ENCODE data around the gene DPYD. TPM values are rescaled to one million over a fixed set of nuclear protein-coding genes. Genes with fewer than 3 reads are reported as not detected.

DPYD gene
- polyA plus RNA-seq, 12 donors = 6.4 to 16.0 (median 9.2) TPM; not detected in 1

DNA sequence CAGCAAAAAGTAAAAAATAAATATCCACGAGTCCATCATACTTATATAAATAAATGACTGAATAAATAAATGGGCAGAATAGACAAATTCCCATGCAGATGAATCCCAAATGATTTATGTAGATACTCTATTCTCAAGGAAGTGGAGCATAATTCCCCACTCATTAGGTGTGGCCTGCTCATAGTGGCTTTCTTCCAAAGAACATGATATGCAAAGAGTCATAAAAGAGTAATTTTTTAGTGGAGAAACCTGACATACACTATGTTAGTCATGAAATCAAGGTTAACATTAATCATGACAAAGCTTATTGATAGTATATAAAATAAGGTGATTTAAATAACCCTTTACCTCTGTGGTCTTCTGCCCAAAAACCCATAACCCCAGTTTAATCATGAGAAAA lies 298.9 kb downstream of the DPYD start:
- DNase-seq = no peak

DNA sequence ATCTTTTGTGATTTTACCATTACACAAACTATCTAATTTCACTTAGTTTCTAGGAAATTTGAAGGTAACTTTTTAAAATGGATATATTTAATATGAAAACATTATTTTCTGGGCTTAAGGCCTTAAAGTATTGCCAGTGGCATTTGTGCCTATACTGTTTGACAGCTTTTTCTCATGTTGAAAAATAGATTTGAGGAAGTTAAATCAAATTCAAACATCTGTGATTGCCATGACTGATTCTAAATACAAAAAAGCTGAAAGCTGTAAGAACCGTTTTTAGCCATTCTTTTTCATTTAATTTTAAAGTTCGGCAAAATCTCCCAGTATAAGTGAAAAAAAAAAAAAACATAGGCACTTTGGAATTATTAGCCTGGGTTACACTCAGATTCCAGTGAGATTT lies 301.1 kb downstream of the DPYD start:
- no peak for DNase-seq

DNA sequence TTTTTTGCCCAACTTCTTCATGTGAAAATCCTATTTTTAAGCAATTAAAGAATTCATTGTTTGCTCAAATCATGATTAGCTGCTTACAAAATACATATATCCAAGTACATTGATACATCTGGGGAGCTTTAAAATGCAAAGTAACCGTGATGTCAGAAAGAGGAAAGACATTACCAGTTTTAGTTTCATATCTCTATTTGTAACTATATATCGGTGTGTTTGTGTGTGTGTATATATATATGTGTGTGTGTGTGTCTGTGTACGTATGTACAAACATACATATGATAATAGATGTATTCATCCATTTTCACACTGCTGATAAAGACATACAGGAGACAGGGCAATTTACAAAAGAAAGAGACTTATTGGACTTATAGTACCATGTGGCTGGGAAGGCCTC lies 310.1 kb downstream of the DPYD start:
- DNase-seq = no peak

DNA sequence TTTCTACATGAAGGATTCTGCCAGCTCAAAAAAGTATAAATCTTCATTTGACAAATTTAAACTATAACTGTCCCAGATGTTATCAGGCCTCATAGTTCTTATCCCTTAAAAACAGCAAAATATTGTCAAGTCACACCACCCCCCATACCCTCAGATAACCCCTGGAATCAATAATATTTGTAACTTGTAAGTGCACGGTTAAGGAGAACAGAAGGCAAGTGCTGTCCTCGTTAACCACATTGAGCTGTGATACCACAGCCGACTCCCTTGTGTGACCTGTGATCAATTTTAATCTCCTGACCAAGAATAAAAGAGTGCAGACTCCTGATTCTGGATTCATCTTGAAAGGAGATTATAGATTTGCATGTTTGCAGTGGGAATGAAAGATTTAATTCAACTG lies 310.7 kb downstream of the DPYD start:
- no peak for DNase-seq

DNA sequence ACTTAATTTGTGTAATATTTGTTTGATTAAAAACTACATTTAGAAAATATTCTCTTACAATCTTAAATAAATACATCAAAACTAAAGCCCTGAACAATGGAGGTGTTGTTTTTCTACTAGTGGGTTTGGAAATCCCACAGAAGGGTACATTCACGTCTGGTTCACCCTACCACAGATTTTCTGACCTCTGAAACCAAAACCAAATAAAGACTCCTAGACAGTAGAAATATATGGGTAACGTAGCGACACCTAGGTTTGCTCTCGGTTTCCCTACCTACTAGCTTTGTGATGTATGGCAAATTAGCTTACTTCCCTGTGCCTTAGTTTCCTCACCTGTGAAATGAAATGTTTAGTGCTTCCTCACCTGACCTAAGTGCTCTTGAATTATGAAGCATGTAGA lies 312.6 kb downstream of the DPYD start:
- no peak for DNase-seq

DNA sequence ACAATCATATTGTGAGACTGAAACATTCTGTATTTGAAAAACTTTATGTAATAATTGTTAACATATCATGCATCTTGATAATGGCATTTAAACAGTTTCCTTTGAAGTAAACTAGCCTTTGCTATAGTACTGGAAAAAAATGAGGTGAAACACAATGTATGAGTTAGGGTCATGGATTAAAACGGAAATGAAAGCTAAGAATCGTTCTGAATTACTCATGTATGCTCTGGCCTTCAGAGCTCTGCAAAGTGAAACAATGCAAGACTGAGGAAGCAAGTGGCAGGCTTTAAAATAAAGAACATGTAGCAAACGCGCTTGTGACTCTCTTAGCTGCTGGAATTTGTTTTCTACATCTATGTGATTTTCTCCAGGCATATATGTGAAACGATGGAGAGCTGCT lies 317.1 kb downstream of the DPYD start:
- DNase-seq = no peak

DNA sequence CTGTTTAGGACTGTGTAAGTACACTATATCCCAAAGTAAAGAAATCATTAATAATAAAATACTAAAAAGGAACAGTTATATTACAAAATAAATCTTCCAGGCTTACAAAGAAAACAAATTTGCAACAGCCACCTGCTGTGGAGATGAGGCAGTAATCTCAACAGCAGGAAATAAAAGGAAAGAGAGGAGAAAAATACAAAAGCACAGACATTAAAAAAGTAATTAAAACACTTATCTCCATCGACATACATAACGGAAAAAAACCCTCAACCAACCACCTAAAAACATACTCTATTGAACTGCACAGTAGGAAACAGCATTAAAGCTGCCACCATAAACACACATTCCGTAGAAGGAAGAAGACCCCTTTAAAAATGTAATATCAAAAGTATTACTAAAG lies 317.6 kb downstream of the DPYD start:
- no peak for DNase-seq

DNA sequence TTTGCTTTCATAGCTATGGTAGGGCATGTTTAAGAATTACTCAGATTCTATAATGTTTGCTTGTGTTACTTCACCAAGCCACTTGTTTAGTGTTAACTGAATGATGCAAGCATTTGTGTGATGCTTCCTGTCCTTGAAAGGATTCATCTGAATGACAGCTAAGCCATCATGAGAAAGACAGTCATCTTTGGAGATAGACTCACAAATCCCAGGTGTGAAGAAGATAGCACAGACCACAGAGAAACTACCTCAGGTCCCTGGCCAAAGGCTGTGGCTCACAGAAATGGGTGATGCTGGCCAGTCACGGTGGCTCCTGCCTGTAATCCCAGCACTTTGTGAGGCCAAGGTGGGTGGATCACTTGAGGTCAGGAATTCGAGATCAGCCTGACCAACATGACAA lies 321.4 kb downstream of the DPYD start:
- DNase-seq = no peak

DNA sequence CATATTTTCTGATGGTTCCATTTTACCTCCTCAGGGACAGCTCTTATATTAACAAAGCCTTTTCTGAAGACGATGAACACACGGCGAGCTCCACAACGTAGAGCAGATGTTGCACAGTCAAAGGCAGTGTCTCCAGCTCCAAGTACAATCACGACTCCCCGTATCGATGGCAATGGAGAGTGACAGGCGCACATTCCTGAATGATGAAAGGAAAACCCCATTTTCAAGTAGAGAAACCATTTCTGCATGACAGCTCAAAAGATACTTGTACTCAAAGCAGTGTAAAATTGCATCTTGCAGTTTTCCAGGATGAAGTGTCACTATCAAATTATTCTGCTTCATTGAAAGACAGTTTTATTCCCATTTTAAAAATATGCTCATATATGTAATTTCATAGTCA lies 327.6 kb downstream of the DPYD start:
- no peak for DNase-seq

DNA sequence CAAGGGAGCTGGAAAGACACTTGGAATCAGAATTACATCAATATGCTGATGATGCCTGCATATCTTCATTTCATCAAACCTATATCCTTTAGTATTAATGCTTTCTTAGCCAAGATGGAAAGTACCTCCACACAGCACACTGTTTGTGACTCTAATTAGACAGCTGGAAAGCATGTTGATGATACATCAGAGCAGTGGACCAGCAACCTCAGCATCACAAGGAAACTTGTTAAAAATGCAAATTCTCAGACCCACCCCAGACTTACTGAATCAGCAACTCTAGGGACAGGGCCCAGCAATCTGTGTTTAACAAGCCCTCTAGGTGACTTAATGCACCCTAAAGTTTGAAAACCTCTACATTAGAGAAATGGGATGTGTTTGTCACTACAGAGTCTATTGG lies 332.1 kb downstream of the DPYD start:
- no peak for DNase-seq

DNA sequence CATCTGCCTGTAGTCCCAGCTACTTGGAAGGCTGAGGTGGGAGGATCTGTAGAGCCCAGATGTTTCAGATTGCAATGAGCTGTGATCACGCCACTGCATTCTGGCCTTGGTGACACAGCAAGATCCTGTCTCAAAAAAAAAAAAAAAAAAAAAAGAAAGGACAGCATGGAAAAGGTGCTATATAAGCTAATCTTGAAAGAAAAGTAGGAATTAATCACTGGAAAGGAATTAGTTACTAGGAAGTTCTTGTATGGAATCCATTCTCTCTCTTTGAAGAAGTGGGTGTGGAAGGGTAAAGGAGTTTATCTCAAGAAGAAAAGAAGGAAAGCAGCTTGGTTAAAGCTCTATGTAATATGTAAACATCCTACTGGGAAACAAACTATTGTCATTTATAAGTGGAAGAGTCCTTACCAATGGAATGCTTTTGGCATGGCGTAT lies 339.2 kb downstream of the DPYD start:
- DNase-seq = no peak

DNA sequence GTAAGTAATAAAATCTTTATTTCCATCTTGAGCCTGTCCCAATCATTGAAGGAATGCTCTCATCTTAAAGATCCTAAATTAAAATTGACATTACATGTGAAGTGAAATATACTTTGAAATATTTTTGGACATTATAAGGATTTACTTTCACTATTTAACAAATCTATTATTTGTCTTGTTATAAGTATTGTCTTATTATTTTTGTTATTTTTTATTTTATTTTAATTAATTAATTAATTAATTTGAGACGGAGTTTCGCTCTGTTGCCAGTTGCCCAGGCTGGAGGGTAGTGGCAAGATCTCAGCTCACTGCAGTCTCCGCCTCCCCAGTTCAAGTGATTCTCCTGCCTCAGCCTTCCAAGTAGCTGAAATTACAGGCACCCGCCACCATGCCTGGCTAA lies 343.2 kb downstream of the DPYD start:
- DNase-seq = no peak

DNA sequence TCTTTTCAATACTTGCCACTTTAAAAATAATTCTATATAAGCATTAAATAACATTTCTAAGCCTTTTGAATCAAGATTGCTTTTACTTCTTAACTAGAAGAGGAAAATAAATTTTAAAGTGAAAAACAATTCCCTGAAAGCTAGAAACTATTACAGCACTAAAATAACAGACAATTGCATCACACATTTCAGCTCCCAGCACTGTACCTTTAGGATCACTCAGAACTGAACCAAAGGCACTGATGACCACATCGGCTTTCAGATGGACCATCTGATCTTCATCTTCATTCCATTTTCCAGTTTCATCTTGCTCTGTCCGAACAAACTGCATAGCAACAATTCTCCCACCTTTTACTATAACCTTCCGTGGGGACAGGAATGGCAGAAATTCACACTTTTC lies 347.3 kb downstream of the DPYD start:
- no peak for DNase-seq

DNA sequence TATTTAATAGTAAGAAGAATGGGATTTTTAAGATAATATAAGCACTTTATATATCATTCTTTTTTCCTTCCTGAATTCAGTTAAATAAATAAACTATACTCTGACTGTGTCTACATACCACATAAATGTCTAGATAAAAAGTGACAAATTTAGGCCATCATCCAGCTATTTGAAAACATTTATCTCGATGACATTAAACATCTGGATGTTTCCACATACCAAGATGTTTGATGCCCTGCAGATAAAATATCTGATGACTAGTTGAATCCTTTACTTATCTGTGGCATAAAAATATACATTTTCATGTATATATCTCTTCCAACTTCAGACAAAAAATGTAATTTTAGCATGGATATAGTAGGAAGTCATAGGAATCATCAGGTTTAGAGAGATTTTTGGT lies 348.3 kb downstream of the DPYD start:
- DNase-seq = no peak

DNA sequence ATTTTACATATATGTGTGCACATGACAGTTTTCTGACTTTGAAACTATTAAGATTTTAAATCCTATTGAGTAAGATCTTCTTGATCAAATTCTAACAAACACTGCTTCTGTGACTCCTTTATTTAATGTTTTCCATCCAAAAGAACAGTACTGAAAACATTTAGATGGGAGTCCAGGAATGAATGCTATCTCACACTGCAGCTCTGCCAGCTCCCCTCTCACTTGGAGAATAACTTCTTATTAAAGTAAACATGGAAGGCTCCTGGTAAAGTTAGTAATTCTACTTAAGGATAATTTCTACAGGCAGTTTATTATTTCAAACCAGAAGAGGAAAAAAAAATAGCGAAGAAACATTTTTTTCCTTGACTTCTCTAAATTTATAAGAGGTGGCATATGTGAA lies 349.1 kb downstream of the DPYD start:
- no peak for DNase-seq

DNA sequence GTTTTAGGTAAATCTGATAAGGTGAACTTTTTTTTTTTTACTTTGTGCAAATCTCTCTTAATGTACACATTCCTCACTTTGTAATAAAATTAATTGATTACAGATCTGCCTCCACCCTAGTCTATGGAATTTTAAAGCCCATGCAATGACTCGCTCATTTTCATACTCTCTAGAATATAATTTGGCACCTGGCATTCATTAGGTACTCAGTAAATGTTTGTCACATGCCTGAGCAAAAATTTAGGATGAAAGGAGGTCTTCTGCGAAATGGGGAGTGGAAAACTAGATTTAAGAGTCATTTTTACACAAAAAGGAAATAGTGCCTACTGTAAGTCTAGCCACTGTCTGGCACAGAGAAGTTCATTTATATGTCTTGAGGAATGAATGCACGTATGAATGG lies 350.1 kb downstream of the DPYD start:
- DNase-seq = no peak

DNA sequence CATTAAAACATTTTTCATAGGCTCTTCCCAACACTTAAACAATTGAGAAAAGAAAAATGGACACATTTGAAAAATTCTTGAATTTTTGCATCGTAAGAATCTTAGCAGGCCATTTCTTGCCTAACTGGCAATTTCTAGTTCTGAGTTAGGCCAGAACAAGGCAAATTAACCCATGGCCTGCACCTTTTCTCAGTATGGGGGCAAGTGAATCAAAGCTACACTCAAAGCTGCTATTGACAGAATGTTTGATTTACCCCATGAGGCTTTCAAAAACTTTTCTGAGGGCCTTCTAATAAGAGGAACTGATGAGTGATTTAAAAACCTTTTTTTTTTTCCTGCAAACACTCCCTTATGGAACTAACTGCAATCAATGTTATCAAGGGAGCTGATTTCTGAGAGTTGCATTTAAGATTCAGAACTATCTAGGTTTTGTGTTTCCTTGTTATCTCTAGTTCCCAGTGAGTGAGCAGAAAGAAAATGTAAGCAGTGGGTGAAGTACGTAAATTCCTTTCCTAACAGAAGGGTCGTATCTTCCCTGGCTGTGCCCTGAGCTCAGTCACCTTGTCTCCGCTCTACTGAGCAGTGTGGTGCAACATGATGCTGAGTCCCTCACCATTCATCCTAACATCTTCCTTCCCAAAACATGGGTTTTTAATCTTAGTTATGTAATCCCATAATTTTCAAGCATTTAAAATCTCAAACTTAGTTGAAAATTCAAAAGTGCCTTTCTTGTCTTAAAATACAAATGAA lies 353.7 kb downstream of the DPYD start:
- no peak for DNase-seq

DNA sequence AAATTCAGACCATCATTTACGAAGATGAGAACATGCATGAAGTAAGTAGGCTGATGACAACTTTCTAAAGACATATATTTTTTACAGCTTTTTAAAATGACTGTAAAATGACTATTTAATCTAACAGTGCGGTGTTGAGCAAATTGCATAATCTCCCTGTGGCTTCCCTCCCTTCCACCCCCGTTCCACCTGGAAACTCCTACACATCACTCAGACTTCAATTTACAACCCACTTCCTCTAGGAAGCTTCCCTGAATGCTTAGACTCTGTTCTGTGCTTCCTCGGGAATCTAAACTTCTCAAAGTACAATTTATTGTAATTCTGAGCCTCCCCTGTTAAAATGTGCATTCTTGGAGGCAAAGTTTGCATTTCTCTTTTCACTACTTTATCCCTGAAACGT lies 354.9 kb downstream of the DPYD start:
- DNase-seq = no peak

DNA sequence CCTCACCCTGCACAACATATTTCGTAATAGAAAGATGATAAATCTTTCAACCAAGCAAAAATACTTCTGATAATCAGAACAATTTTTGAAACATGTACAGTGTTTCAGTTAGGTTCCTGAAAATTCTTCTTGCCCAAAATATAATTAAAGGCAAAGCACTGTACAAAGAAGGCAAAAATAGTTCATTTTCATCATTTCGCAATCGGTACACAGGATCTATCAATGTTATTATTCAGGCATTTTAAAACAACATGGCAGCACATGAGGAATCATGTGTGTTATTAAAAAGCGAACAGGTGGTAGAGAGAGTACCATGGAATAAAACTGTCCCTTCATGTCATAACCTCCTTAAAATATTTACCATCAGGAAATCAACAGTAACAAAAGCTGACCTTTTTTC lies 356.9 kb downstream of the DPYD start:
- DNase-seq = no peak

DNA sequence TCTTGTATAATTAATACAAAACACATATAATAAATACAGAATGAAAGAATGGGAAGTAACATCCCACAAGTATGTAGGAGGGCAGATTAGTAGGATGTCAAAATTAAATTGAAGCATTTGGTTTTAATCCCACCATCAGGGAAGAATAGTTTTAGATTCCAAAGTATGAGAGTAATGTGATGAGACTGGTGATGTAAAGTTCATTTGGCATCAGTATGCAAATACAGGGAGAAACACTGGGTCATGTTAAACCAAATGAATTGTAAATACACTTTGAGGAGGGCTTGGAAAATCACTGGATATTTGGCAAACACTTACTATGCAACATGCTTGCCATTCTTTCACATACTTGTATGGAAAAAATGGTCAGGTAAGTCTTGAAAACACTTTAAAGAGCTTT lies 358.8 kb downstream of the DPYD start:
- no peak for DNase-seq

DNA sequence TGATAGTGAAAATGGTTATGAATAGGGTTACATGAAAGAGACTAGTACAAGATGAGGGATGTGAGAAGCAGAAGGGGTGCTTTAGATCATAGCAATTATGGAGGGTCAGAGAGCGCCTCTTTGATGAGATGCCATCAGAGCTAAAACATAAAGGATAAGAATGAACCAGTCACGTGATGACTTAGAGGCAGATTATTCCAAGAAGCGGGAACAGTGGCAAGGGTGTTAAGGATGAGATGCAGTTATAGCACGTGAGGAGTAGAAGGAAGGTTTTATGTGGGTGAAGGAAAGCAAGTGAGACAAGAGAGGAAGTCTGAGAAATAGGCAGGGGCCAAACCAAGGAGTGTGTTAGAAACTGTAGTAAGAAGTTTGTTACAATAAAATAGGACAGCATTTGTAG lies 360.1 kb downstream of the DPYD start:
- no peak for DNase-seq

DNA sequence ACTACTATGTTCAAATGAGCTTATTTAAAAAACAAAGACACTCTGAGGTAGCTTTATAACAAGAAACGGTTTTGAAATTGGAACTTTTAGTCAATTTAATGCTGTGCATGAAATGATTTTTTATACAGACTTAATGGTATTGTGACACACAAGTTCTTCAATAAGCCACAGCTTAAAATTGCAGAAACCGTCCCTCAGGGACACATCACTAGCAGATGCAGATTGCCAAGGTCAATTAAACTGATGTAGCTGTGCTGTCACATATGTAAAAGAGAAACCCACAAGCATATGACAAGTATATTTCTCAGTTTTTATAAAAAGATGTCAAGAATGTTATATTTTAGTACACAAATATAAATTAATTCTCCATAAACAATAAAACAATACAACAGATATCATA lies 366.9 kb downstream of the DPYD start:
- DNase-seq = no peak

DNA sequence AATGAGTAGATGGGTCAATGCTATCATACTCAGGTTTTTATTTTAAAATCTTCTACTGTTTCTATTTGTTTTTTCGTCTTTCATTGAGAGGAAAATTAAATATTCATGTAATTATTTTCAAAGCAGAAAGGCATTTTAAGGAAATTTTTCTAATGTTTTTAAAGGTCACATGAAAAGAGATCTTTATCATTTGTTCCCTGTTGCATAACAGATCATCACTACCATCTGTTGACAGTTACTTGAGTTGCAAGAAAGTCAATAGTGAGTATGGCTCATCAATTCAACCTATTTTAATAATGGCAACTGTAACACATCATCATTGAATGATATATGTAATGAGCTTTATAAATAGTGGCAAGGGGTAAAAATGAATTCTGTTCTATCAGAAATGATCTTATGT lies 369.7 kb downstream of the DPYD start:
- DNase-seq = no peak

DNA sequence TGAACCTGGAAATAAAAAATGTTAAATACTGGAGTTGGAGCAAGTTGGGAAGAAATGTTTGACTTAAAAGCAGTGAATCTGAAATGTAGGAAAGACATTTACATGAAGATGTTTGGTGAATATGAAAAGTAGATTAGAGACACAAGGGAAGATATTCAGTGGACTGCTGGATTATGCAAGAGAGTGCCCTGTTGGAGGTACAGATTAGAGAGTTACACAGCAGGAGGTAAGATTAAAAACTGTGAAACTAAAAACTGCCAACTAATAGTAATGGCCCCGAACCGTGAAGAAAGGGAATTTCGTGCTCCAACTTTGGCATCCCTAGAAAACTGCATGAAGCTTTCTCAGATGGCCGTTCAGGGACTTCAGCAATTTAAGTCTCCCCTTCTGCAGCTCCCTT lies 375.4 kb downstream of the DPYD start:
- no peak for DNase-seq

Measured in muscle of arm (tissue), 12 donors.